LoVo (cell line): ENCODE results near the gene TUT1.
"Not testable (repeated sequence)": the region's sequence is repeated elsewhere in the genome, so short reads cannot be mapped to it uniquely, and the experiment has no call there.

Experiments used
- DNase-seq: peaks from one replicate; pipeline ENCODE4 v3.0.0-alpha.2; 2016; ENCODE audit warnings: low spot score

TUT1 gene

GRCh38 chr11:62603776-62604299 is 12.5 kb upstream of the TUT1 start:
- no peak for DNase-seq

GRCh38 chr11:62603072-62603408 is 11.7 kb upstream of the TUT1 start:
- no peak for DNase-seq

- peak; percentile 26 for DNase-seq
Observed at GRCh38 chr11:62602141-62603071, 11.1 kb upstream of the TUT1 start.

DNA sequence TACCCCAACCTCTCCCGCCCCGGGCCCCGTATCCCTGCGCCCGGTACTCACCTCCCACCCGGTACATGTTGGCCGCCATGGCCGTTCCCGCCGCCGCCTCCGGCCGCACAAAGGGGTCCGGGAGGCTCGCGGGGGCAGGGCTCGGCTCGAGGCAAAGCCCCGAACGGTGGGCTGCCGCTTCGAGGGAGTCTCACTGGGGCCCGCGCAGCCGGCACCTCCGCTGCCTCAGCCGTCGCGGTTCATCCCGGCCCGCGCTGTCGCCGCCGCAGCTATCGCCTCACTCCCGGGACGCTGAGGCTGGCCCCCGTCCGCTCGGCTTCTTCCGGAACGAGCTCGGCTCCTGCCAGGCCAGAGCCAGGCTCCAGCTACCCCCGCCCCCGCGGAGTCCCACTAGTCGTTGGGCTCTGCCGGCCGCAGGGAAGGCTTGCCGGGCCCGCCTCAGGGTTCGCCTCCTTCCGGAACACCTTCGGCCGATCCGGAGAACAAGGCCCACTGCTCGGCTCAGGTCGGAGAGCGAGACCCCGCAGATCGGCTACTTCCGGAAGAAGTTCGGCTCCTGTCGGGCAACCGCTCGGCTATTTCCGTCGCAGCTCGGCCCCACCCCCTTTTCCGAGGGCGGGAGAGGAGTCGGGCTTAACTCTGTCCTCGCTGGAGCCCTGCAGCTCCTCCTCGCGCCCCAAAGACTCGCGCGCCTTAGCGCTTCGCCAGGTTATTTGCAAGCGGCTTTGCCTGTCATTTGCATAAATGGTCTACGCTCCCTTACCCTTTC is 10.2 kb upstream of the TUT1 start, which contains the start of gene MTA2:
Gene MTA2, minus strand, starts transcription at position 494 of the 769 bp plus-strand sequence. Its CDS starts 415 bp downstream, at position 79.
- DNase-seq: peak; percentile 99

- DNase-seq: no peak
Observed at GRCh38 chr11:62601122-62601371, 9.7 kb upstream of the TUT1 start.

DNA sequence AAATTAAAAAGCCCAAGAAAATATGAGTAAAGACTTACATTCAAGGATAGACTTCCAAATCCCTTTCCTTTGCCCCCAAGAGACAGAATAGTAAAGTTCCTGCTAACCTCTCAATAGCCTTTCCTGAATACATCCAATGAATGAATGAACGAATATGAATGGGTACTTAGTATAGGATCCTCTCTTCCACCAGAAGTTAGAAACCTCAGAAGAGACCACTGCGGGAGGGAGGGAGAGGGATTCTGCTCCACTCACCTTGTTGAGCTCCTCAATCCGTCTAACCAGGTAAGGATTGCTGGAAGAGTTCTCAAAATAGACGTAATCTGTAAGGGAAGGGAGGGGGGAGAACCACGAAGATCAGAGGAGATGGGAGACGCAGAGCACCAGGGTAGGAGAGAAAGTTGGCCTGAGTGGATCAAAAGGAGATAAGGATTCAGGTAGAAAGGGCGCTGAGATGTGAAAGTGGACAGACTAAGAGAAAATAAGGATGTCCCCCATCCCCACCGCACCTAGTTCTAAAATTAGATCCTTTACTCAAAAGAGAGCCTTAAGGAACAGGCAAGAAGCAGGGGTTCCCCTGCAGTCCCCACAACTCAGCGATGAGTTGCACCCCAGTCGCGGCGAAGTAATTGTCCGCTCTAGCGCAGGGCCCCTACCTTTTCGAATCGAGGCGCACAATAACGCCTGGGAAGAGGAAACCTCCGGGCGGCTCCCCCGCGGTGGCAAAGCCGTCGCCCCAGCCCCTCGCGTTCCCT is 9.2 kb upstream of the TUT1 start:
- no peak for DNase-seq

GRCh38 chr11:62599901-62600300 is 8.6 kb upstream of the TUT1 start:
- no peak for DNase-seq

DNA sequence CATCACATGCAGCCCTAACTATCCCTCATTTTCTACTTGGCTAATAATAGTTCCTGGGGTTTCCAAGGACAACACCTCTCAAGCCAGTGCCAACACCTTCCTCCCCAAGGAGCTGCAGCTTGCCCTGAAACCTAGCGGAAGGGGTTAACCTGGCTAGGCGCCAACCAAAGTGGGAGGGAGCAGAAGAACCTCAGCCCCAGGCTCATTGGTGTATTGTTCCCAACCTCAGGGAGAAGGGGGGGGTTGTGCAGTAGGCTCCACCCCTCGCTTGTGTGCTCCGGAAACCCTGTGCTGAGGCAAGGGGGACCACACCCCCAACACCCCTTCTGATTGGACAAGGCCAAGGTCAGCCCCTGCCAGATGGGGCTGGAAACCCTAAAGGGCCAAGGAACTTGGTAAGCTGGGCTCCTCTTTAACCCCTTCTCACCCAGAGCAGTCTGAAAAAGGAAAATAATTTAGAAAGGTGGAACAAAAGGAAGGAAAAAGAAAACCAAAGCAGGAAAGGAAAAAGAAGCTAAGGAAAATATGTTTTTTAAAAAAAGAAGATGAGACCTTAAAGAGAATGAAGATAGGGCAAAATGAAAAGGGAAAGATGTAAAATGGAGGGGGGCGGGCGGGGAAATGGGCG is 7.9 kb upstream of the TUT1 start:
- peak; percentile 82 for DNase-seq

- DNase-seq: no peak
Observed at GRCh38 chr11:62595124-62595523, 3.8 kb upstream of the TUT1 start.

DNA sequence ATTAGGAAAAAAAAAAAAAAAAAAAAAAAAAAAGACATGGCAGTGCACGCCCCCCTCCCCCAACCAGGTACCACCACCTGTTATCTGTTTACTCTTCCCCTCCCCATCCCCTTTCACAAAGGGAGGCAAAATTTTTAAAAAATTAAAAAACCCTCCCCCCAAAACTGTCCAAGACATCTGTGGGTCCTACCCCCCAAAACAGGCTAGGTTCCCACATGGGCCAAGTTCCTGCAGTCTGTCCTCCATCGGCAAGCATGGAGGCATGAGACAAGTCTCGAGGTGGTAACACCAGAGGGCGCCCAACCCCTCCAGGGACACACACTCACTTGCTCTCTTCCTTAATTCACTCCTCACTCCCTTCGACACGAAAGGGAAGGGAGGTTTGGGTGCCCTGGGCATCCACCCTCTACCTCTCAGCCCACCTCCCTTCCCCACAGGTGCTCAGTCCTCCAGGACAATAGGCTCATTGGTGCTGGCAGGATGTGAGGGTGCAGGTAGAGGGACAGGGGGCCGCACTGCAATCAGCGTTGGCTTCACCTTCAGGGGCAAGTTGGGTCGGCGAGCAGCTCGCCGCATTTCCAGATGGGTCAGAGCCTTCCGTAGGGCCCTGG is 2.2 kb upstream of the TUT1 start:
- DNase-seq: peak; percentile 42

DNA sequence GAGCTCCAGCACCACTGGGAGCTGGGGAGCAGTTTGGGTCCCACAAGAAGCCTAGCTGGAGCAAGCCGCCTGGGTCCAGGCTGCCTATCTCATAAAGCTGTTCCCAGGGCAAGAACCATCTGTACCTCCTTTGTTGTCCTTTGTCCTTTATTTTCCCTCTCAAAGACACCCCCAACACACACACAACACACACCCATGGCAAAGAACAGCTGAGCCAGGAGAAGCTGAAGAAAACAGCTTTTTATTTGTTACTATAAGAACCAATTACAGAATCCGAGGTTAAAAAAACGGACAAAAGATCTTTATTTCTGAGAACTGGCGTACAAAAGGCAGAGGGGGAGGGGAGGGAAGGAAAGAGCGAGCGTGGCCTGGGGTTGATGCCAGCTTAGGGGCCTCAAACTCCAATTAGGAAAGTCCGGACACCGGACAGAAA is 1.7 kb upstream of the TUT1 start:
- no peak for DNase-seq

GRCh38 chr11:62592146-62592815 is 958 bp upstream of the TUT1 start:
- no peak for DNase-seq

GRCh38 chr11:62588966-62589637 is 2.2 kb downstream of the TUT1 start:
- DNase-seq: no peak

GRCh38 chr11:62585356-62585755 is 6.0 kb downstream of the TUT1 start:
- DNase-seq: not testable (repeated sequence)

DNA sequence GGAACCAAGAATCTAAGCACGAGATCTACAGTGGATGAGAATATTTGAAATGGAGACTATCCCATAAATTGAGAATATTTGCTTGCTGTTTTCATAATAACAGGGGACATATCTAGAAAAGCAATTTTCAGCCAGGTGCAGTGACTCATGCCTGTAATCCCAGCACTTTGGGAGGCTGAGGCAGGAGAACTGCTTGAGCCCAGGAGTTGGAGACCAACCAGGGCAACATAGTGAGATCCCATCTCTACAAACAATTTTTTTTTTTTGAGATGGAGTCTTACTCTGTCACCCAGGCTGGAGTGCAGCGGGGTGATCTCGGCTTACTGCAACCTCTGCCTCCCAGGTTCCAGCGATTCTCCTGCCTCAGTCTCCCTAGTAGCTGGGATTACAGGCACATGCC is 9.6 kb downstream of the TUT1 start:
- not testable (repeated sequence) for DNase-seq

- DNase-seq: no peak
Observed at GRCh38 chr11:62580959-62581715, 10.2 kb downstream of the TUT1 start.

- no peak for DNase-seq
Observed at GRCh38 chr11:62579252-62579651, 12.1 kb downstream of the TUT1 start.

- no peak for DNase-seq
Observed at GRCh38 chr11:62578541-62578940, 12.8 kb downstream of the TUT1 start.

GRCh38 chr11:62577046-62577714 is 14.1 kb downstream of the TUT1 start:
- no peak for DNase-seq
